ENCODE data around the gene CA4. TPM values are rescaled to one million over a fixed set of nuclear protein-coding genes. Genes with fewer than 3 reads are reported as not detected.

The CA4 gene
- total and polyA plus RNA-seq, 4 donors = 0.14 to 0.67 (median 0.44) TPM

DNA sequence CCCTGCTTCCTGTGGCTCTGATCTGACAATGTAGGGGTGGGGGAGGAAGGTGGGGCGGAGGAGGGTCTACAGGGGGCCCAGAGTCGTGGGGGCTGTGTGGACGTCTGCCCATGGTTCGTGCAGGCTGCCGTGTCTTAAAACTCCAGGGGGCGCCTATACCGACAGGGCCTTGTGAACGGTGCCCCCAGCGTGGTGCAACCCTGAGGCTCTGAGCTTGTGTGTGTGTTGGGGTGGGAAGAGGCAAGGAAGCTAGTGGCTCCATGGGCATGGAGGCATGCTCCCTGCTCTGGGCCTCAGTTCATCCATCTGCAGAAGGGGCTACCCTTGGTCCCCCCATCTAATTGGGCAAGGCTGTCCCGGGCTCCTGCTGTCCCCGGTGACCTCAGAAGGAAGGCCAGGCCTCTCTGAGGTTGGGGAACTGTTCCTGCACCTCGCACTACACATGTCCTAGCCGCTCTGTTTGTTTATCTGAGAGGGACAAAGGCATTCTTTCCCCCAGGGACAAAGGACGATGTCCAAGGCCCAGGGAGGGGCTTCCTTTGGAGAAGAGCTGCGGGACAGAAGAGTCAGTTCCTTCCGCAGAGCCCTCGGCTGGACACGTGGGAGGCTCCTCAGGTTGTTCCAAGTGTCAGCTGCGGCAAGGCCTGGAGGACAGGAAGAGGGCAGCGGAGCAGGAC, 13.5 kb downstream of the CA4 start:
- TF ChIP-seq TAF1 (conservative IDR thresholded peaks at IDR 0.05) (no peak), HNF4A (conservative IDR thresholded peaks at IDR 0.05) (no peak), RAD21 (IDR thresholded peaks at IDR 0.05) (no peak), YY1 (IDR thresholded peaks at IDR 0.05) (no peak), HNF4G (IDR thresholded peaks at IDR 0.05) (no peak), NR2F2 (IDR thresholded peaks at IDR 0.05) (no peak), FOXA2 (IDR thresholded peaks at IDR 0.05) (no peak), JUND (IDR thresholded peaks at IDR 0.05) (no peak), FOXA1 (IDR thresholded peaks at IDR 0.05) (no peak), GABPA (IDR thresholded peaks at IDR 0.05 in 1 of 2, conservative IDR thresholded peaks at IDR 0.05 in 1 of 2) (no peak), EGR1 (IDR thresholded peaks at IDR 0.05; ENCODE audit: low read depth in 2 of 2) (no peak), SP1 (IDR thresholded peaks at IDR 0.05) (no peak), RXRA (IDR thresholded peaks at IDR 0.05) (no peak)
- TF ChIP-seq, protein P1, sequence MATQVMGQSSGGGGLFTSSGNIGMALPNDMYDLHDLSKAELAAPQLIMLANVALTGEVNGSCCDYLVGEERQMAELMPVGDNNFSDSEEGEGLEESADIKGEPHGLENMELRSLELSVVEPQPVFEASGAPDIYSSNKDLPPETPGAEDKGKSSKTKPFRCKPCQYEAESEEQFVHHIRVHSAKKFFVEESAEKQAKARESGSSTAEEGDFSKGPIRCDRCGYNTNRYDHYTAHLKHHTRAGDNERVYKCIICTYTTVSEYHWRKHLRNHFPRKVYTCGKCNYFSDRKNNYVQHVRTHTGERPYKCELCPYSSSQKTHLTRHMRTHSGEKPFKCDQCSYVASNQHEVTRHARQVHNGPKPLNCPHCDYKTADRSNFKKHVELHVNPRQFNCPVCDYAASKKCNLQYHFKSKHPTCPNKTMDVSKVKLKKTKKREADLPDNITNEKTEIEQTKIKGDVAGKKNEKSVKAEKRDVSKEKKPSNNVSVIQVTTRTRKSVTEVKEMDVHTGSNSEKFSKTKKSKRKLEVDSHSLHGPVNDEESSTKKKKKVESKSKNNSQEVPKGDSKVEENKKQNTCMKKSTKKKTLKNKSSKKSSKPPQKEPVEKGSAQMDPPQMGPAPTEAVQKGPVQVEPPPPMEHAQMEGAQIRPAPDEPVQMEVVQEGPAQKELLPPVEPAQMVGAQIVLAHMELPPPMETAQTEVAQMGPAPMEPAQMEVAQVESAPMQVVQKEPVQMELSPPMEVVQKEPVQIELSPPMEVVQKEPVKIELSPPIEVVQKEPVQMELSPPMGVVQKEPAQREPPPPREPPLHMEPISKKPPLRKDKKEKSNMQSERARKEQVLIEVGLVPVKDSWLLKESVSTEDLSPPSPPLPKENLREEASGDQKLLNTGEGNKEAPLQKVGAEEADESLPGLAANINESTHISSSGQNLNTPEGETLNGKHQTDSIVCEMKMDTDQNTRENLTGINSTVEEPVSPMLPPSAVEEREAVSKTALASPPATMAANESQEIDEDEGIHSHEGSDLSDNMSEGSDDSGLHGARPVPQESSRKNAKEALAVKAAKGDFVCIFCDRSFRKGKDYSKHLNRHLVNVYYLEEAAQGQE (IDR thresholded peaks at IDR 0.05) = no peak
- TF ChIP-seq, protein P2, sequence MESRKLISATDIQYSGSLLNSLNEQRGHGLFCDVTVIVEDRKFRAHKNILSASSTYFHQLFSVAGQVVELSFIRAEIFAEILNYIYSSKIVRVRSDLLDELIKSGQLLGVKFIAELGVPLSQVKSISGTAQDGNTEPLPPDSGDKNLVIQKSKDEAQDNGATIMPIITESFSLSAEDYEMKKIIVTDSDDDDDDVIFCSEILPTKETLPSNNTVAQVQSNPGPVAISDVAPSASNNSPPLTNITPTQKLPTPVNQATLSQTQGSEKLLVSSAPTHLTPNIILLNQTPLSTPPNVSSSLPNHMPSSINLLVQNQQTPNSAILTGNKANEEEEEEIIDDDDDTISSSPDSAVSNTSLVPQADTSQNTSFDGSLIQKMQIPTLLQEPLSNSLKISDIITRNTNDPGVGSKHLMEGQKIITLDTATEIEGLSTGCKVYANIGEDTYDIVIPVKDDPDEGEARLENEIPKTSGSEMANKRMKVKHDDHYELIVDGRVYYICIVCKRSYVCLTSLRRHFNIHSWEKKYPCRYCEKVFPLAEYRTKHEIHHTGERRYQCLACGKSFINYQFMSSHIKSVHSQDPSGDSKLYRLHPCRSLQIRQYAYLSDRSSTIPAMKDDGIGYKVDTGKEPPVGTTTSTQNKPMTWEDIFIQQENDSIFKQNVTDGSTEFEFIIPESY (IDR thresholded peaks at IDR 0.05) = no peak
- TF ChIP-seq, protein P3, sequence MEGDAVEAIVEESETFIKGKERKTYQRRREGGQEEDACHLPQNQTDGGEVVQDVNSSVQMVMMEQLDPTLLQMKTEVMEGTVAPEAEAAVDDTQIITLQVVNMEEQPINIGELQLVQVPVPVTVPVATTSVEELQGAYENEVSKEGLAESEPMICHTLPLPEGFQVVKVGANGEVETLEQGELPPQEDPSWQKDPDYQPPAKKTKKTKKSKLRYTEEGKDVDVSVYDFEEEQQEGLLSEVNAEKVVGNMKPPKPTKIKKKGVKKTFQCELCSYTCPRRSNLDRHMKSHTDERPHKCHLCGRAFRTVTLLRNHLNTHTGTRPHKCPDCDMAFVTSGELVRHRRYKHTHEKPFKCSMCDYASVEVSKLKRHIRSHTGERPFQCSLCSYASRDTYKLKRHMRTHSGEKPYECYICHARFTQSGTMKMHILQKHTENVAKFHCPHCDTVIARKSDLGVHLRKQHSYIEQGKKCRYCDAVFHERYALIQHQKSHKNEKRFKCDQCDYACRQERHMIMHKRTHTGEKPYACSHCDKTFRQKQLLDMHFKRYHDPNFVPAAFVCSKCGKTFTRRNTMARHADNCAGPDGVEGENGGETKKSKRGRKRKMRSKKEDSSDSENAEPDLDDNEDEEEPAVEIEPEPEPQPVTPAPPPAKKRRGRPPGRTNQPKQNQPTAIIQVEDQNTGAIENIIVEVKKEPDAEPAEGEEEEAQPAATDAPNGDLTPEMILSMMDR (IDR thresholded peaks at IDR 0.05; ENCODE audit: low read depth, low read length, missing input control) = no peak
- TF ChIP-seq, protein P4, sequence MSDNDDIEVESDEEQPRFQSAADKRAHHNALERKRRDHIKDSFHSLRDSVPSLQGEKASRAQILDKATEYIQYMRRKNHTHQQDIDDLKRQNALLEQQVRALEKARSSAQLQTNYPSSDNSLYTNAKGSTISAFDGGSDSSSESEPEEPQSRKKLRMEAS (IDR thresholded peaks at IDR 0.05) = no peak
- TF ChIP-seq, protein P5, sequence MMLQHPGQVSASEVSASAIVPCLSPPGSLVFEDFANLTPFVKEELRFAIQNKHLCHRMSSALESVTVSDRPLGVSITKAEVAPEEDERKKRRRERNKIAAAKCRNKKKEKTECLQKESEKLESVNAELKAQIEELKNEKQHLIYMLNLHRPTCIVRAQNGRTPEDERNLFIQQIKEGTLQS (IDR thresholded peaks at IDR 0.05) = no peak

More for the DNA sequence above, 13.5 kb downstream of the CA4 start:
- 75% methylated on average over 20 of the region's 20 CpGs for WGBS
- no peaks in the 10 kb centered on the region for H3K27me3 ChIP-seq (ENCODE audit: control insufficient read depth in 4 of 4, insufficient read depth in 4 of 4, low read length in 3 of 4)
- no peaks in the 10 kb centered on the region for H3K36me3 ChIP-seq (ENCODE audit: control insufficient read depth in 4 of 4, insufficient read depth in 3 of 4, low read depth in 1 of 4, low read length in 3 of 4)
- DNase-seq (ENCODE audit: low spot score) = no peak
- H3K4me1 ChIP-seq (ENCODE audit: control insufficient read depth in 4 of 4, insufficient read depth in 4 of 4, low read length in 3 of 4) = peaks cover 0 to 10% (median 7%) of the 10 kb centered on the region in 4 donors
- no peak overlapping the region for H3K4me3 ChIP-seq (ENCODE audit: low read depth in 1 of 3, low read length in 3 of 3)
- no peak overlapping the region for H3K9ac ChIP-seq (ENCODE audit: low read depth in 1 of 2, low read length in 2 of 2)
- H3K27ac ChIP-seq (ENCODE audit: low read depth in 1 of 2, low read length in 2 of 2) = no peak overlapping the region
- H3K9me3 ChIP-seq (ENCODE audit: control insufficient read depth in 4 of 4, low read length in 3 of 4) = no peaks in the 10 kb centered on the region

Data from liver (tissue), 9 donors.